ENCODE measurements around the gene SDK1. TPM values are rescaled to one million over a fixed set of nuclear protein-coding genes. Genes with fewer than 3 reads are reported as not detected.

The SDK1 gene
- polyA plus RNA-seq, 2 of the 4 experiments (the other 2 are of a cell fraction): 0.12 to 0.28 TPM

- TF ChIP-seq CTCF (IDR thresholded peaks at IDR 0.05) (no peak), MAZ (IDR thresholded peaks at IDR 0.05; ENCODE audit: borderline replicate concordance, low read depth, low read length) (no peak)
Measured at GRCh38 chr7:4265676-4266075, 964.6 kb downstream of the SDK1 start (continued).

GRCh38 chr7:4266270-4267040 lies 965.4 kb downstream of the SDK1 start:
- no peak overlapping the region for H3K4me2 ChIP-seq
- ATAC-seq (peak; percentile 17 to 47; a peak in 3 of 6 replicates), DNase-seq (ENCODE audit: low read depth in 1 of 2, low spot score in 1 of 2) (no peak), FAIRE-seq (no peak)
- no peaks in the 10 kb centered on the region for H3K4me1 ChIP-seq
- WGBS (ENCODE audit: missing lambda C conversion rate): 28% methylated on average over 19 of the region's 21 CpGs
- CTCF ChIA-PET: no interaction called here
- H3K27ac ChIP-seq: no peak overlapping the region
- H3K9me3 ChIP-seq: no peaks in the 10 kb centered on the region
- H3K4me3 ChIP-seq: no peak overlapping the region
- TF ChIP-seq HOXA7 (CRISPR knock-in tag; IDR thresholded peaks at IDR 0.05) (no peak), POLR2A (IDR thresholded peaks at IDR 0.05; ENCODE audit: low read length) (no peak), EHMT2 (IDR thresholded peaks at IDR 0.05; ENCODE audit: low read depth) (no peak), ZC3H11A (IDR thresholded peaks at IDR 0.05) (no peak), CTCF (IDR thresholded peaks at IDR 0.05) (no peak), CHD2 (IDR thresholded peaks at IDR 0.05; ENCODE audit: low read length, partially characterized antibody) (no peak)
- POLR2A ChIA-PET: no interaction called here

GRCh38 chr7:4267341-4268039 lies 966.4 kb downstream of the SDK1 start:
- CTCF ChIA-PET: interaction anchor here (0.6 kb wide), 1 partner anchor 488 kb away, joined by 4 read pairs; no protein-coding TSS in a partner anchor
- DNase-seq (ENCODE audit: low read depth in 1 of 2, low spot score in 1 of 2) (no peak), ATAC-seq (peak in 1 of 2 experiments; percentile 34; a peak in 3 of 6 replicates), FAIRE-seq (no peak)
- no peak overlapping the region for H3K27ac ChIP-seq
- POLR2A ChIA-PET: no interaction called here
- 41% methylated on average over 19 of the region's 21 CpGs for WGBS (ENCODE audit: missing lambda C conversion rate)
- TF ChIP-seq NFE2L2 (conservative IDR thresholded peaks at IDR 0.05; ENCODE audit: low read length) (no peak), CHD2 (IDR thresholded peaks at IDR 0.05; ENCODE audit: low read length, partially characterized antibody) (no peak), REST (IDR thresholded peaks at IDR 0.05) (no peak), E2F6 (IDR thresholded peaks at IDR 0.05; ENCODE audit: borderline replicate concordance, low read depth) (no peak), FOSB (CRISPR knock-in tag; IDR thresholded peaks at IDR 0.05) (no peak)
- H3K4me1 ChIP-seq: no peaks in the 10 kb centered on the region
- no peak overlapping the region for H3K4me3 ChIP-seq
- H3K9me3 ChIP-seq: no peaks in the 10 kb centered on the region
- H3K4me2 ChIP-seq: no peak overlapping the region

Measured in A549 (cell line).